DND-41 (cell line): ENCODE results near the gene USP34.

Experiments used
- EZH2 ChIP-seq: IDR thresholded peaks from 3 replicates; pipeline ENCODE4 v1.6.1; 2012; ENCODE audit warnings: borderline replicate concordance, low read depth, mild to moderate bottlenecking, moderate library complexity, low read length, inconsistent platforms; ENCODE audit not compliant: severe bottlenecking
- TF ChIP-seq, protein P1 (sequence below): IDR thresholded peaks from 2 replicates; pipeline ENCODE4 v1.5.1; 2012; ENCODE audit warnings: borderline replicate concordance, low read length, moderate library complexity, mild to moderate bottlenecking; ENCODE audit not compliant: poor library complexity, severe bottlenecking; ENCODE audit errors: extremely low read depth

- no peak for TF ChIP-seq EZH2
- TF ChIP-seq, protein P1, sequence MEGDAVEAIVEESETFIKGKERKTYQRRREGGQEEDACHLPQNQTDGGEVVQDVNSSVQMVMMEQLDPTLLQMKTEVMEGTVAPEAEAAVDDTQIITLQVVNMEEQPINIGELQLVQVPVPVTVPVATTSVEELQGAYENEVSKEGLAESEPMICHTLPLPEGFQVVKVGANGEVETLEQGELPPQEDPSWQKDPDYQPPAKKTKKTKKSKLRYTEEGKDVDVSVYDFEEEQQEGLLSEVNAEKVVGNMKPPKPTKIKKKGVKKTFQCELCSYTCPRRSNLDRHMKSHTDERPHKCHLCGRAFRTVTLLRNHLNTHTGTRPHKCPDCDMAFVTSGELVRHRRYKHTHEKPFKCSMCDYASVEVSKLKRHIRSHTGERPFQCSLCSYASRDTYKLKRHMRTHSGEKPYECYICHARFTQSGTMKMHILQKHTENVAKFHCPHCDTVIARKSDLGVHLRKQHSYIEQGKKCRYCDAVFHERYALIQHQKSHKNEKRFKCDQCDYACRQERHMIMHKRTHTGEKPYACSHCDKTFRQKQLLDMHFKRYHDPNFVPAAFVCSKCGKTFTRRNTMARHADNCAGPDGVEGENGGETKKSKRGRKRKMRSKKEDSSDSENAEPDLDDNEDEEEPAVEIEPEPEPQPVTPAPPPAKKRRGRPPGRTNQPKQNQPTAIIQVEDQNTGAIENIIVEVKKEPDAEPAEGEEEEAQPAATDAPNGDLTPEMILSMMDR: no peak
Measured at GRCh38 chr2:61419129-61419528, 51.8 kb downstream of the USP34 start.
